A204.1 (cell line): ENCODE data around the gene ILF3.

ENCODE experiments used
- FAIRE-seq: peaks from 2 replicates; lab custom pipeline; 2012; peaks lifted over from hg19 to GRCh38; lab: Jason Lieb, UNC

Gene ILF3

DNA sequence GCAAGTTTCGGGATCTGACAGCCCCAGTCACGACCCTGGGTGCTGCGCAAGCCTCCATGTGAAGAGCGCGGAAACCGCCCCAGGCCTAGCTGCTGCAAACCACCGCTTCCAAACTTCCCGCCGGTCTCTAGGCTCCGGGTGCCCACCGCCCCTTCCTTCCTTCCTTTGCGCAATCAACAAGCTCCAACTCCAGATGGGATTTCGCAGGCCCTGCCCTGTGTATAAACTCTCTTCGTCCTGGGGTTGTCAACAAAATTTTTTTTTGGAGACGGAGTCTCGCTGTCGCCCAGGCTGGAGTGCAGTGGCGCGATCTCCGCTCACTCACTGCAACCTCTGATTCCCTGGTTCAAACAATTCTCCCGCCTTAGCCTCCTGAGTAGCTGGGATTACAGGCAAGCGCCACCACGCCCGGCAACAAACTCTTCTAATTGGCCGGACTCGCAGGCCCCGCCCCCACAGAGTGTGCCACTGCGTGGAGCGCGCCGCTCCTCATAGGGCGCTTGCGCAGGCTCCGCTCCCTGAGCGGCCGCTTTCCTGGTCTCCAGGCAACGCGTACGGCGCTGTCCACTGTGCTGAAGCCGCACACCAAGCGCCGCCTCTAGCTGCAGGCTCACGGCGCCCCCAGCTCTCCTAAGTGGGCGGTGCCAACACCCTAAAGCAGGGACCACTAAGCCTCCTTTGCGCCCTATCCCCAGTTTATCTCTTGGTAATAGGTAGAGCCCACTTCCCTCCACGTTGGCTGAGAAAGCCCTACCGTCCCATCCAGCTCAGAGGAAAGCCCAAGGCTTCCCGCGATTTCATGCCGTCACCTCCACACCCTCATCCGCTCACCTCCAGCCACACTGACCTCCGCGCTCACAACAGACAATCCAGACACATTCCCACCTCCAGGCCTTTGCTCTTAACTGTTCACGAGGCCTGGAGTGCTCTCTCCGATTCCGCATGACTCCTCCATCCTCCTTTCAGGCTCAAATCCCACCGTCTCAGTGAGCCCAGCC is 41.6 kb downstream of the ILF3 start:
- peak; percentile 71 for FAIRE-seq

GRCh38 chr19:10699650-10700335 is 45.6 kb downstream of the ILF3 start:
- no peak for FAIRE-seq

GRCh38 chr19:10701955-10702525 is 47.9 kb downstream of the ILF3 start:
- no peak for FAIRE-seq

DNA sequence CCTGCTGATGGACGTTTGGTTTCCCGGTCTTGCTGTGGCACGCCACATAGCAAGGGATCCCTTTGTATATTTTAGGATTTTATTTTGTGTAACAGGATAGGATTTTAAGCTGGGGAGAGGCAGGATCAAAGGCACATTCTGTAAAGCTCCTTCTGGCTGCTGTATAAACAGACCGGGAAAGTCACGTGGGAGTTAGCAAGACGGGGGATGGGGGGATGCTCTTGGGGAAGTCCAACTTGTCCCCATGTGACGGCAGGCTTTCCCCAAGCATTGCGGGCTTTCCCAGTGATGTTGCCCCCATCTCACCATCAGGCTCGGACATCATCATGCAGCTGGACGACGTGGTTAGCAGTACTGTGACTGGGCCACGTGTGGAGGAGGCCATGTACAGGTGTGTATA is 52.8 kb downstream of the ILF3 start:
- FAIRE-seq = no peak

- no peak for FAIRE-seq
Observed at GRCh38 chr19:10707440-10707839, 53.3 kb downstream of the ILF3 start.

DNA sequence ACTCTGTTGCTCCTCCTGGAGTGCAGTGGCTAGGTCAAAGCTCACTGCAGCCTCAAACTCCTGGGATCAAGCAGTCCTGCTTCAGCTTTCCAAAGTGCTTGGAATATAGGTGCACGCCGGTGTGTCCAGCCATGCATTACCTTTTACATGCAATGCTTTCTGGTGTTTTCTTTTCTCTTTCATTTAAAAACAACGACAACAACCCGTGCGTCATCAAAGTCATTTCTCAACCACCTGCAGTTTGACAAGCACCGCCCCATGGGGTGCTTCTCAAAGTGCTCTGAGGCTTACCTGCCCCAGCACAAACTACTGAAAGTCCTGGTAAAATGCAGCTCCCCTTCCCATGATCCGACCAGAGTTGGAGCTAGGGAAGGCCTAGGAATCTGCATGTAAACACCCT is 54.1 kb downstream of the ILF3 start:
- FAIRE-seq = no peak

- no peak for FAIRE-seq
Observed at GRCh38 chr19:10712045-10712444, 57.9 kb downstream of the ILF3 start.

- FAIRE-seq = no peak
Observed at GRCh38 chr19:10712754-10713153, 58.6 kb downstream of the ILF3 start.

GRCh38 chr19:10713317-10713716 is 59.2 kb downstream of the ILF3 start:
- no peak for FAIRE-seq

DNA sequence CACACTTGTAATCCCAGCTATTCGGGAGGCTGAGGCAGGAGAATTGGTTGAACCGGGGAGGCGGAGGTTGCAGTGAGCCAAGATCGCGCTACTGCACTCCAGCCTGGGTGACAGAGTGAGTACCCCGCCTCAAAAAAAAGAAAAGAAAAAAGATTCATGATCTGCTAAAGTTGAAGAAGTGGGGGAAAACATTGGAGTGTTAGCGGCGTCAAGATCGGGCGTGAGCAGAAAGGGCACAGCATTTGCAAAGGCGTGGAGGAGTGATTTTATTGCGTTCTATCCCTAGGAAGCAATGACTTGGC is 62.9 kb downstream of the ILF3 start:
- no peak for FAIRE-seq

GRCh38 chr19:10717356-10718204 is 63.4 kb downstream of the ILF3 start, which contains the start of gene DNM2:
Gene DNM2 (plus strand): TSS chr19:10718079. CDS start chr19:10718243, 164 bp downstream.
- peak; percentile 99 for FAIRE-seq

GRCh38 chr19:10718205-10719196 is 64.4 kb downstream of the ILF3 start:
- FAIRE-seq = no peak

DNA sequence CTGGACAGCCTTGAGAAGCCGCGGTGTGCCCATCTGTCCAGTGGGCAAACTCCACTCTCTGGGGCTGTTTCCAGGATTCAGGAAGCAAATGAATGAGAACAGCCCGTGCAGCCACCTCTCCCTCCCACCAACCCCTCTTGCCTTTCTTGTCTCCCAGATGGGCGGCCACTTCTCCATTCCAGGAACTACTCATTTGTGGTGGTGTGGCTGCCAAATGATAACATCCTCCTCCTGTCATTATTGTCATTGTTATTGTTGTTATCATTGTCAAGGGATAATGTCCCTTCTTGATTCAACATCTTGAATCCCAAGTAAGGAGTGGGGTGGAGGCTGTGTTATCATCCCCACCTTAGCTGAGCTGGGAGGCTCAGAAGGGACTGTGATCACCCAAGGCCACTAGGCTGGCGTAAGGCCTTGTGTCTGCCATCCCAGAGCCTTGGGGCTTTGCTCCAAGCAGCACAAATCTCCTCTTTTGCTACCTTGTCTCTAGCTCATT is 65.4 kb downstream of the ILF3 start:
- no peak for FAIRE-seq

DNA sequence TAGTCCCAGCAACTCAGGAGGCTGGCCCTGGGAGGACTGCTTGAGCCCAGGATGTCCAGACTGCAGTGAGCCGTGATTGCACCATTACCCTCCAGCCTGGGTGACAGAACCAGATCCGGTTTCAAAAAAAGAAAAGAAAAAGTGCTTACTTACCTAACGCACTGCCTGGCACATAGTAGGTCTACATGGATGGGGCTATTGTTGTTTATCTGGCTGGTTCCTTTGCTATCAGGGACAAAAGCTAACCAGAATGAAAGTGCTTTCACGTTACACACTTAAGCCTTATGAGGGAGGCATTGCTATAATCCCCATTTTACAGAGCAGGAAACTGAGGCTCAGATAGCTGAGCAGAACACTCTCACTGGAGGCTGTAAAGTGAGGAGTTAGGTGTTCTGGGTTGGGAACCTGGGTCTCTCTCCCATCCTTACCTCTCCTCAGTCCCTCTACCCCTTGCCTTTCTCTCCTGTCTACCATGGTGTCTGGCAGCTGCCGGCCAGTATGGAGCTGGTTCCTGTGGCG is 66.5 kb downstream of the ILF3 start:
- FAIRE-seq = no peak

DNA sequence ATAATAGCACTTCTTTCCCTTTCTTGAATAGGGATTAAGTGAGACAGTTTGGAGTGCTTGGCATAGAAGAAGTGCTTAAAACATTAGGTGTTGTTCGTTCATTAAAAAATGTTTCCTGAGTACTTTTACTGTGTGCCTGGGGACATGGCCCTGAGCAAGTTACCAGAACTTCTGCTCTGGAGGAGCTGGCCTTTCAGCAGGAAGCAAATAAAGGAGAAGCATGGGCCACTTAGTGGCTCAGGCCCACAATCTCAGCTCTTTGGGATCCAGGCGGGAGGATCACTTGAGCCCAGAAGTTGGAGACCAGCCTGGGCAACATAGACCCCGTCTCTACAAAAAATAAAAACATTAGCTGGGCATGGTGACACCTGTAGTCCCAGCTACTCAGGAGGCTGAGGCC is 69.4 kb downstream of the ILF3 start:
- no peak for FAIRE-seq

DNA sequence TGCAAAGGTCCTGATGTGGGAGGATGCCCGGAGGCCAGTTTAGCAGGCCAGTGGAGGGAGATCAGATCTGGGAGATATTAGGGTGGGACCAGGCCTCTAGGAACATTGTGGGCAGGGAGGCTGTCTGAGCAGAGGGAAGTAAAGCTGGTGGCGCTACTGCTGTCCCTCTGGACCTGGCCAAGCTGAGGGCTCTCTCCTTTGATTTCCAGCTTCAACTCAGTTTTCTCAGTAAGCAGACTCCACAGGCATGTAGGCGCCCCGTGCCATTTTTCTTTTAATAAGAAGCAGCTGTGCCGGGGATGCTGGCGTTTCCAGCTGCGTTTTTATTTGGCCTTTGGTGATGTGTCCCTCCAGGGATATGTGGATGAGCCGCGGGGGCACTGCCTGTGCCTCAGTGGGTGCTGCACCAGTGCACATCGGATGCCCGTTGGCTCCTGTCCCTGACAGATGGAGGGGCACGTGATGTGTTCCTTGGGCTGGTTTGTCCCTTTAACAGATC is 70.5 kb downstream of the ILF3 start:
- no peak for FAIRE-seq

GRCh38 chr19:10725415-10725814 is 71.3 kb downstream of the ILF3 start:
- no peak for FAIRE-seq

- no peak for FAIRE-seq
Observed at GRCh38 chr19:10726268-10726667, 72.1 kb downstream of the ILF3 start.

- FAIRE-seq = no peak
Observed at GRCh38 chr19:10727685-10728201, 73.6 kb downstream of the ILF3 start.

DNA sequence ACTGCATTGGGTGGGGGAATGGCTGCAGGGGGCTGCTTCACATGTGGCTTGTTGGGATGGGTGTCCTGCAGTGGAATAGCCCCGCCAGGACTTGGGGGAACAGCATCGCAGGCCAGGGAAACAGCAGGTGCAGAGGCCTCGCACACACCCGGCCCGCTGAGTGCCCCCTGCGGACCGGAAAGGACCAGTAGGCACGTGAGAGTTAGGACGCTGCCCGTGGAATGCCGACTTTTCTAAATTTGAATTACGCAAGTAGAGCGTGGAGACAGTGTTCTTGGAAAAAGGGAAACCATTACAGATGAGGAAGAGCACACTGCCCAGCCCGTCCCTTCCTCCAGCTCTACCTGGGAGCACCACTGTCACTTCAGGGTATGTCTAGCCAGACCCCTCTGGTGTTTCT is 75.3 kb downstream of the ILF3 start:
- no peak for FAIRE-seq
